ENCODE results near the gene AKAP13.
A peak's percentile ranks its signal among the peaks of the same experiment; 100 is the strongest.

The AKAP13 gene

DNA sequence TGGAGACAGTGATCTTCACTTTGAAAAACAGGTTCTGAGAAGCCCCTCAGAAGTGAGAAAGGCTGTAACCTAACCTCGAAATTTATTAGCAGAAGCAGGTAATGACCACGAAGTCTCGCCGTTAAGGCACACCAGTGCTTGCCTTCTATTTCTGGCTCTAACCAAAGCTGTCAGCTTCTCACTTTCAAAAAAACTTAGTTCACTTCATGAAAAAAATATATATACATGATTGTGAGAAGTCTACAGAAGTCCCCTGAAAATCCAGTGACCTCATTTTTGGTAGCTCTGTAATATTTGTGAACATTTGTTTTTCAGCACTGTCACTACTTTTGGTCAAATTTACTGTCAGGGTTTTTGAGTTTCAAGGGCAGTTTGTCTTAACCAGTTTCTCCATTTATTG, 19.1 kb upstream of the AKAP13 start:
- H3K9me3 ChIP-seq, result no peaks in the 10 kb centered on the region
- no peak overlapping the region for H3K4me3 ChIP-seq
- no peaks in the 10 kb centered on the region for H3K36me3 ChIP-seq (replicated peaks)
- H3K27me3 ChIP-seq (ENCODE audit: low read depth), result no peaks in the 10 kb centered on the region
- in situ Hi-C loops (cut with MboI; ENCODE audit: low sequenced_read_pairs), result no loop called here
- DNase-seq (ENCODE audit: low spot score in 2 of 2), result no peak
- no peaks in the 10 kb centered on the region for H3K4me1 ChIP-seq

DNA sequence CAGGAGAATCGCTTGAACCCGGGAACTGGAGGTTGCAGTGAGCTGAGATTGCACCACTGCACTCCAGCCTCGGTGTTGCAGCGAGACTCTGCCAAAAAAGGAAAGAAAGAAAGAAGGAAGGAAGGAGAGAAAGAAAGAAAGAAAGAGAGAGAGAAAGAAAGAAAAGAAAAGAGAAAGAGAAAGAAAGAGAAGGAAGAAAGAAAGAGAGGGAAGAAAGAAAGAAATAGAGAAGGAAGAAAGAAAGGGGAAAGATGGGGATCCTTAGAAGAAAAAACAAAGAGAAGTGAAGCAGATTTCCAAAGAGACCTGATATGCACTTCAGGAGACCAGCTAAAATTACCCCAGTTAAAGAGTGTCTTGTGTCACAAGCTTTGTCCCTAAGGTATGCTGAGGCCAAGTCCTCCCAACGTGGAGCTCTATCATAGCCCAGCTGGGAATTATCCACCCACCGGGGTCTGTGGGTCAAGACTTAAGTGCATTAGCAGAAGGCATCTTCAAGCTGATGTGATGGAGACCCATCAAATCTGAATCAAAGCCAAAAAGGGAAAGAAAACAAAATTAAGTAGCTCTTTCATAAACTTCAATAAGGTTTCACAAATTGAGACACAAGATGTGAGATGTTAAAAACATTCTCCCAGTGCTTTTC, 17.8 kb upstream of the AKAP13 start:
- no peaks in the 10 kb centered on the region for H3K4me1 ChIP-seq
- H3K27me3 ChIP-seq (ENCODE audit: low read depth), result no peaks in the 10 kb centered on the region
- no peaks in the 10 kb centered on the region for H3K36me3 ChIP-seq (replicated peaks)
- DNase-seq (ENCODE audit: low spot score in 2 of 2), result no peak
- H3K4me3 ChIP-seq, result no peak overlapping the region
- no peaks in the 10 kb centered on the region for H3K9me3 ChIP-seq
- in situ Hi-C loops (cut with MboI; ENCODE audit: low sequenced_read_pairs), result no loop called here

DNA sequence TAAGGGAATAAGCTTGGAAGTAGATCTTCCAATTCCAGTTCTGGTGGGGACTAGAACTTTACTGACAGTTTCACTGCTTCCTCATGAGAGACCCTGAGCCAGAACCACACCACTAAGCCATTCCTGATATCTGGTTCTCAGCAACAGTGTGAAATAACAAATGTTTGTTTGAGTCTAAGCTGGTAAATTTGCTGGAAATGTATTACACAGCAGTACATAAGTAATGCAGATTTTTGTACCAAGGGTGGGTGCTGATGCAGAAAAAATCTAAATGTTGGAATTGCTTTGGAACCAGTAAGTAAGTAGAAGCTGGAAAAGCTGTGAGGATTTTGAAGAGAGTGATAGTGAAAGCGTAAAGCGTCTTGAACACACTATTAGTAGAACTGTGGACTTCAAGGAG, 14.4 kb upstream of the AKAP13 start:
- no peak for DNase-seq (ENCODE audit: low spot score in 2 of 2)
- in situ Hi-C loops (cut with MboI; ENCODE audit: low sequenced_read_pairs), result no loop called here

DNA sequence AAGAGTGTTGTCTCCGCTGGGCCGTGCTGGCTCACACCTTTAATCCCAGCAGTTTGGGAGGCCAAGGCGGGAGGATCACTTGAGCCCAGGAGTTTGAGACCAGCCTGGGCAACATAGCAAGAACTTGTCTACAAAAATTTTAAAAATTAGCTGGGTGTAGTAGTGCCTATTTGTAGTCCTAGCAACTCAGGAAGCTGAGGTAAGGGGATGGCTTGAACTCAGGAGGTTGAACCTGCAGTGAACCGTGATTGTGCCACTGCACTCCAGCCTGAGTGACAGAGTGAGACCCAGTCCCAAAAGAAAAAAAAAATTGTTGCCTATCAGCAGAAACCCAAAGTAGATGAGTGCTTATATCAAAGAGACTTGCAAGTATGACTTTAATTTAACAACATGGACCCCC, 12.7 kb upstream of the AKAP13 start:
- DNase-seq (ENCODE audit: low spot score in 2 of 2), result no peak
- peaks cover 8% of the 10 kb centered on the region; the same call in 1 of the 2 replicates for H3K27me3 ChIP-seq (ENCODE audit: low read depth)
- no peak overlapping the region for H3K4me3 ChIP-seq
- in situ Hi-C loops (cut with MboI; ENCODE audit: low sequenced_read_pairs), result no loop called here
- no peaks in the 10 kb centered on the region for H3K9me3 ChIP-seq
- H3K36me3 ChIP-seq (replicated peaks), result no peaks in the 10 kb centered on the region
- no peaks in the 10 kb centered on the region for H3K4me1 ChIP-seq

More for the DNA sequence above, 14.4 kb upstream of the AKAP13 start:
- Histone ChIP-seq H3K9me3 (no peaks in the 10 kb centered on the region), H3K4me3 (no peak overlapping the region), H3K36me3 (replicated peaks) (no peaks in the 10 kb centered on the region), H3K27me3 (ENCODE audit: low read depth) (peaks cover 8% of the 10 kb centered on the region; the same call in 1 of the 2 replicates), H3K4me1 (no peaks in the 10 kb centered on the region)

DNA sequence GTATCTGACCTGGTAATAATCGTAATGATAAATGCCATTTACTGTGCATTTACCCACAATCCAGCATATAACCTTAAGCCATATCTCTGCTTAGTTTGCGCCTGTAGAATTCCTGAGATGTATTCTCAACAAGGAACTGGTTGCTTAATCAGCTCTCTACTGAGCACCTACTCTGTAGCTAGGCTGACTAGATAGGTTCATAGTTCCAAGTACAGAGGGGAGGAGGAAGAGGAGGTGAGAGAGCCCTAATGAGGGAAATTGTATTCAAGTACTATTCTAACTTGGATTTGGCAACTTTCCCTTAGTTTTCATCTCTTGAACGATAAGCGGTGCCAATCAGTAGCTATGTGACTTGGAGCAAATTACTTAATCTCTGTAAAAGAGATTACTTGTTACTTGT, 5.6 kb upstream of the AKAP13 start:
- Histone ChIP-seq H3K4me1 (peaks cover 5% of the 10 kb centered on the region; the same call in 1 of the 2 replicates), H3K36me3 (replicated peaks) (no peaks in the 10 kb centered on the region), H3K27me3 (ENCODE audit: low read depth) (peaks cover 6% of the 10 kb centered on the region), H3K4me3 (no peak overlapping the region), H3K9me3 (no peaks in the 10 kb centered on the region)
- in situ Hi-C loops (cut with MboI; ENCODE audit: low sequenced_read_pairs), result no loop called here
- no peak for DNase-seq (ENCODE audit: low spot score in 2 of 2)

DNA sequence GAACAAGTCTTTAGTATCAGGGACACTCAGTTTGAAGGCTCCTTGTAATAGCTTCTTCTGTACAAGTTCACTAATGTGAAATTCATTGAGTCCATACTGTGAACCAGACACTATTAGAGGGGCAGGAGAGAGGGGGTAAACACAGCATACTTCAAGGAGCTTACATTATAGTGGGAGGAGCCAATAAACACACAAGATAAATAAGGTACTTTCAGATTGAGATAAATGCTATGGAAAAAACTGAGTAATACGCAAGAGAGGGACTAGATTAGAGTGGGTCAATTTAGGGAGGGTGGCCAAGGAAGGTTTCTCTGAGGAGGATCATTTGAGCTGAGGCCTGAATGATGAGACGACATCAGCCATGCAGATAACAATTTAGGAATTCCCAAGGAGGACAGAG, 3.1 kb upstream of the AKAP13 start:
- no peak overlapping the region for H3K4me3 ChIP-seq
- in situ Hi-C loops (cut with MboI; ENCODE audit: low sequenced_read_pairs), result no loop called here
- no peaks in the 10 kb centered on the region for H3K9me3 ChIP-seq
- H3K27me3 ChIP-seq (ENCODE audit: low read depth), result no peaks in the 10 kb centered on the region; the same call in 1 of the 2 replicates
- no peaks in the 10 kb centered on the region for H3K36me3 ChIP-seq (replicated peaks)
- peaks cover 13% of the 10 kb centered on the region for H3K4me1 ChIP-seq
- DNase-seq (ENCODE audit: low spot score in 2 of 2), result no peak

DNA sequence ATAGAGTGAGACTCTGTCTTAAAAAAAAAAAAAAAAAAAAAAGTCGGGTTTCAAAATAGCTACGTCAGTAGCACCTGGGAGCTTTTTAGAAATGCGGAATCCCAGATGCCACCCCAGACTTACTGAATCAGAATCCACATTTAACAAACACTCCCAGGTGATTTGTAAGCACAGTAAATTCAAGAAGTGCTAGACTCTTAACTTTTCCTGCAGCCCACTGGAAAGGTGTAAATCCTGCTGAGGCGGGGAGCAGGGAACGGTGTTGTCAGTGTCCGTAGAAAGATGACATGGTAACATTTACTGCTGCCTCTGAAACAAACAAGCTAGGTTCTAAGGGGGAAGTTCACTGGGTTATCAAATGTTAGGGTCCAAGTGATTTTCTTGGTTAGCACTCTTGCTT, 2.4 kb upstream of the AKAP13 start:
- H3K4me1 ChIP-seq, result peaks cover 19% of the 10 kb centered on the region
- in situ Hi-C loops (cut with MboI; ENCODE audit: low sequenced_read_pairs), result no loop called here
- no peaks in the 10 kb centered on the region; the same call in 1 of the 2 replicates for H3K27me3 ChIP-seq (ENCODE audit: low read depth)
- no peaks in the 10 kb centered on the region for H3K36me3 ChIP-seq (replicated peaks)
- DNase-seq (ENCODE audit: low spot score in 2 of 2), result no peak
- no peak overlapping the region for H3K4me3 ChIP-seq
- no peaks in the 10 kb centered on the region for H3K9me3 ChIP-seq

DNA sequence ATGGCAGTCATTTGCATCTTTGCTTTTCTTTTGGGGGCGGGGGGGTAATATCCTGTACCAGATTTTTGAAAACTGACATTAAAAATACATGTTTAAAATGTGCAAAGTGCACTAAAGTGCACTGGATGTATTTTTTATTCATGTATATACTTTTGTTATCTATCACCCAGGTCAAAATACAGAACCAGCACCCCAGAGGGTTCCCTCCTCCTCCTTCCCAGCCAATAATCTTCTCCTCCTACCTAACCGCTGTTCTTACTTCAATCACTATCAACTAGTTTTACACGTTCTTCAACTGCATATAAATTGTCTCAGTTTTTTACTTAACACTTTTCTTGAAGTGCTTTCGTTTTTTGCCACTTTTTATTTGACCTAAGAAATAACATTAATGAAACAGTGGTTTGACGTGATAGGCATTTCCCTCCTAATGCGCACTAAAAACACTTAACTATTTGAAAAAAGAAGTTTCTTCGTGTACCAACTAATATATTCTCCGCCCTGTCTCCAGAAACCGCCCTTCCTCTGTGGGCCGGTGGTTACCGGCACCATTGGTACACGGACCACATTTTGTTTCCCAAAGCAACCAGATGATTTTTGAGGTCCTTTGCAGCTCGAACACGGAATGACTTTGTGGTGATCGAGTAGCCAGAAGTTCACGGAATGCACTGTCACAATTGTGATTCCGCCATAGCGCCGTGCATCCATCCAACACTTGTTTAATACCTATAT, 836 bp upstream of the AKAP13 start:
- H3K4me1 ChIP-seq, result peaks cover 19% of the 10 kb centered on the region
- no peaks in the 10 kb centered on the region for H3K36me3 ChIP-seq (replicated peaks)
- peak in 1 of 2 experiments; percentile 43 for DNase-seq (ENCODE audit: low spot score in 2 of 2)
- no peaks in the 10 kb centered on the region; the same call in 1 of the 2 replicates for H3K27me3 ChIP-seq (ENCODE audit: low read depth)
- in situ Hi-C loops (cut with MboI; ENCODE audit: low sequenced_read_pairs), result no loop called here
- no peaks in the 10 kb centered on the region for H3K9me3 ChIP-seq
- H3K4me3 ChIP-seq, result peak overlapping the region; percentile 97

DNA sequence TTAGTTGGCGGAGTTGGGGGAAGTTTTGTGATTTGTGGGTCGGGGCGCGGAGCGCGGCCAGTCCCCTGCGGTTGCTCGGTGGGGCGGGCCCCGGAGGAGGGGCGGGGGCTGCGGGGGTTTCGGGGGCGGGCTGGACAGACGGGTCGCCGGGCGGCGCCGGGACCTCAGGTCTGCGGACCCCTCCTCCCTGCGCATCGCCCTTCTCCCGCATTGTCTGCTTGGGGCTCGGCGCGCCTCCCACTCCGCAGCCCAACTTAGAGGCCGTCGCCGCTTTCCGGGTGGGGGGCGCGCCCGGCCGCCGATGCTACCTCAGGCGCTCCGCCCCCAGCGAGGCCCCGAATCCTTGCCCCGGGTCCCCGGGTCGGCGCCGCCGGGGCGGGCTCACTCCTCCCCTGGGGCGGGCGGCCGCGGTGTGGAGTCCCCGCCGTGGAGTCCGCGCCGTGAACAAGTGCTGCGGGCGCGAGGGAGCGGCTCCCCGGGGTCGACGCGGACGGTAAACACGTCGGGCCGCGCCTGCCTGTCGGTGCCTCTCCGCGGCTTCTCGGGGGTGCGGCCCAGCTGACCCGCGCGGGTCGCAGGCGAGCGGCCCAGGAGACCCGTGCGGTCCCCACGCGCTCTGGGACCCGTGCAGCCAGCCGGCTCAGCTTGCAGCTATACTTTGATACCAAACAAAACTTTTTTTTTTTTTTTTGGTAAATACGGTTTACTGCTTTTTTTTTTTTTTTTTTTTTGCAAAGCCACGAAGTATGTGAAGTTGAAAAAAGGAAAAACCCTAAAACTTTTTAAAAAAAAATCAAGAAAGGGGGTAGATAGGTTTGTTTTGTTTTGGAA, 624 bp downstream of the AKAP13 start:
- no peaks in the 10 kb centered on the region for H3K36me3 ChIP-seq (replicated peaks)
- H3K4me3 ChIP-seq, result peak overlapping the region; percentile 97
- H3K4me1 ChIP-seq, result peaks cover 19% of the 10 kb centered on the region
- H3K27me3 ChIP-seq (ENCODE audit: low read depth), result no peaks in the 10 kb centered on the region
- H3K9me3 ChIP-seq, result no peaks in the 10 kb centered on the region
- DNase-seq (ENCODE audit: low spot score in 2 of 2), result peak; percentile 68 to 84
- in situ Hi-C loops (cut with MboI; ENCODE audit: low sequenced_read_pairs), result no loop called here

DNA sequence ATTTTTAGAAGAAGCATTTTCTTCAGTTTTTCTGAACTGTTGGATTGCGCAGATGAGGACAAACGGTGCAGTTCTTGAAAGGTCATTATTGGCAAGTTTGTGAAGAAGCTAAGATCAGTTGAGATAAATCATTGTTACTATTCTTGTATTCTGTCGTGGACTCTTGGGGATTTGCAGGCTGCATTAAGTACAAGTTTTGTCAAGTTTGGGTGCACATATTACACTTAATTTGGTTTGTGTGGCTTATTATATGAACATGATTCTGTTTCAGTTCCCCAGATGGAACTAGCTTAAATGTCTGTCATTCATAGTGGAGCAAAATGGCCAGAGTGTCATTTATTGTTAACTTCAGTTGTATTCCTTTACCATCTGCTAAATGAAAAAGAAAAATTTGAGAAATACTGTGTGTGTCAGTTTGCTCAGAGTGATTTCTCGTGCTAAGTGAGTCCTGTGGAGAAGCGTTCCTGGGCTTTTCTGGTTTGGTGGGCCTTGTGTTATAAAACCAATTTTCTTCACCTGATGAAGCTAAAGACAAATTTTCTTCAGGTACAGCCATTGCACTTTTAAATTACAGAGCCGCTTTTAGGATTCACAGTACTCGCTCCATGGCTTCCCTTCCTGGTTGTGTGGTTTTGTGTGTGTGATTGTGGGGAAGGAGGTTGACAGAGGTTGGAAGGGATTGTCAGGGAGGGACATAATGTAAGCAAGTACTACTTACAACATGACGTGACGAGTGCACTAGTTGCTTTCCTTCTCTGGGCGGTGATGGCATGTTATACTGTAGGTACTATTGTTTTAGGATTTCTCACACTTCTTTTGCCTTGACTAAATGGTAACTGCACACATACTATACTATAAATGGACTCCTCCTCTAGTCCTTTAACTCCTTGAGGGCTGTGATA, 1.7 kb downstream of the AKAP13 start:
- Histone ChIP-seq H3K36me3 (replicated peaks) (no peaks in the 10 kb centered on the region), H3K9me3 (no peaks in the 10 kb centered on the region), H3K4me3 (peak overlapping the region; percentile 97), H3K27me3 (ENCODE audit: low read depth) (no peaks in the 10 kb centered on the region), H3K4me1 (peaks cover 19% of the 10 kb centered on the region)
- in situ Hi-C loops (cut with MboI; ENCODE audit: low sequenced_read_pairs), result no loop called here
- peak in 1 of 2 experiments; percentile 18 for DNase-seq (ENCODE audit: low spot score in 2 of 2)

DNA sequence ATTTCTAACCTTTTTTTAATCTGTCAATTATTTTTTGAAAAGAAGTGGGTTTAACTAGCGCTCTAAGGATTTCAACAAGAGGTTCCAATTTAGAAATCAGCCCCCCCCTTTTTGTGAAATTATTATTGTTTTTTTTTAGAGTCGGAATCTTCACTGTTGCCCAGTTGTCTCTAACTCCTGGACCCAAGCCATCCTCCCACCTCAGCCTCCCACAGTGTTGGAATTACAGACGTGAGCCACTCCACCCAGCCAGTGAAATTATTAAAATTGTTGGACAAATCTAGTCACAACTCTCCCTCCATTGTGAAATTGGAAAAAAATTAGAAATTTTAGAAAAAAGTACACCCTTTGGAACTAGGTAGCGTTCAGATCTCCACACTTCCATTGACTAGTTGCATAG, 2.5 kb downstream of the AKAP13 start:
- no peak overlapping the region for H3K4me3 ChIP-seq
- no peaks in the 10 kb centered on the region for H3K27me3 ChIP-seq (ENCODE audit: low read depth)
- H3K36me3 ChIP-seq (replicated peaks), result no peaks in the 10 kb centered on the region
- no peak for DNase-seq (ENCODE audit: low spot score in 2 of 2)
- H3K9me3 ChIP-seq, result no peaks in the 10 kb centered on the region
- in situ Hi-C loops (cut with MboI; ENCODE audit: low sequenced_read_pairs), result no loop called here
- peaks cover 19% of the 10 kb centered on the region for H3K4me1 ChIP-seq

DNA sequence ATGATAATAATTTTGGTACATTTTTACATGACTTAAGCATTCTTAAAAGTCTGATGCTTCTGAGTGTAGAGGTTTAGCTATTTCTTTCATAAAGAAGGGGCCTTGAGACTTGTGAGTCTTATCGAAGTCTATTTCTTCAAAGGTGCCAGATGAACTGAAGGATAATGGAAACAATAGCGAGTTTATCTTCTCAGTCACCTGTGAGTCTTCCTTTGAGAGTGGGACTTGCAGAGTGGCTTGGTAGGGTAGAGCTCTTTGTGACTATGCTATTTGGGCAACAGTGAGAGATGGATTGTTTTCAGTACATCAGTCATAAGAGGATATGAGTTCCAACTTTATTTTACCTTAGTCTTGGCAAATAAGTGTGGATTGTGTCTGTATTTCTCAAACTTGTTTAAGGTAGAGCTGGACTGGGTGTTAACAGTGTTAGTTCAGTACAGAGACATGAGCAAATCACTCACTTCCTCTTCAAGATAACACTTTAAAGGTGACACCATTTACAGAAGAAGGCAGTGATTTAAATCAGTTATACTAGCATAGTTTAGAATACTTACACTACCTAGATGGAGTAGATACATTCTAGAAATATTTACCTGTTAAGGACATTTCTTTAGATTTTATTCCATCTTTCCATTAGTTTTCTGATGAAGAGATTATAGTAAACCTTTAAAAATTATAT, 3.2 kb downstream of the AKAP13 start:
- Histone ChIP-seq H3K4me1 (peaks cover 19% of the 10 kb centered on the region), H3K9me3 (no peaks in the 10 kb centered on the region), H3K27me3 (ENCODE audit: low read depth) (no peaks in the 10 kb centered on the region), H3K36me3 (replicated peaks) (no peaks in the 10 kb centered on the region), H3K4me3 (no peak overlapping the region)
- in situ Hi-C loops (cut with MboI; ENCODE audit: low sequenced_read_pairs), result no loop called here
- no peak for DNase-seq (ENCODE audit: low spot score in 2 of 2)

DNA sequence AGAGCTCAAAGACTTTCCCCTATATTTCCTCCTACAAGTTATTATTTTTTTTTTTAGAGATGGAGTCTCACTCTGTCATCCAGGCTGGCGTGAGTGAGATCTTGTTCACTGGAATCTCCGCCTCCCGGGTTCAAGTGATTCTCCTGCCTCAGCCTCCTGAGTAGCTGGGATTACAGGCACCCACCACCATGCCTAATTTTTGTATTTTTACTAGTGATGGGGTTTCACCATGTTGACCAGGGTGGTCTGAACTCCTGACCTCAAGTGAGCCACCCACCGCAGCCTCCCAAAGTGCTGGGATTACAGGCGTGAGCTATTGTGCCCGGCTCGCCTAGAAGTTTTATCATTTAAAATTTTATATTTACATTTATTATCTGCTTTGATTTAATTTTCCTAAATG, 5.9 kb downstream of the AKAP13 start:
- no peaks in the 10 kb centered on the region for H3K9me3 ChIP-seq
- peaks cover 12% of the 10 kb centered on the region for H3K4me1 ChIP-seq
- no peak overlapping the region for H3K4me3 ChIP-seq
- in situ Hi-C loops (cut with MboI; ENCODE audit: low sequenced_read_pairs), result no loop called here
- H3K27me3 ChIP-seq (ENCODE audit: low read depth), result no peaks in the 10 kb centered on the region
- no peaks in the 10 kb centered on the region for H3K36me3 ChIP-seq (replicated peaks)
- no peak for DNase-seq (ENCODE audit: low spot score in 2 of 2)
